ENCODE results near the gene MGARP. TPM values are rescaled to one million over a fixed set of nuclear protein-coding genes. Genes with fewer than 3 reads are reported as not detected.

Gene MGARP
- polyA plus RNA-seq, 3 donors: 0.35 to 0.57 (median 0.55) TPM

DNA sequence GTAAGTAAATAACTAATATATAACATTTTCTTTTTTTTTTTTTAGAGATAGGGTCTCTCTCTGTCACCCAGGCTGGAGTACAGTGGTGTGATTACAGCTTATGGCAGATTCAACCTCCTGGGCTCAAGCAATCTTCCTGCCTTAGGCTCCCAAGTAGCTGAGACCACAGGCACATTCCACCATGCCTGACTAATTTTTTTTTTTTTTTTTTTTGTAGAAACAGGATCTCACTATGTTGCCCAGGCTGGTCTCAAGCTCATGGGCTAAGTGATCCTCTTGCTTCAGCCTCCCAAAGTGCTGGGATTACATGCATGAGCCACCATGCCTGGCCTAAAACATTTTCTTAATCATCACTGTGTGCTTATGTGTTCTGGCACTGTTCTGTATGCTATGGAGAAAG, 32.8 kb downstream of the MGARP start:
- no peak for DNase-seq (ENCODE audit: low read depth in 3 of 3, low spot score in 2 of 3)

GRCh38 chr4:139246166-139246565, 33.9 kb downstream of the MGARP start:
- no peak for DNase-seq (ENCODE audit: low read depth in 3 of 3, low spot score in 2 of 3)

- DNase-seq (ENCODE audit: low read depth in 3 of 3, low spot score in 2 of 3): no peak
Measured at GRCh38 chr4:139245590-139245989, 34.4 kb downstream of the MGARP start.

GRCh38 chr4:139243448-139244365, 36.3 kb downstream of the MGARP start:
- no peak for DNase-seq (ENCODE audit: low read depth in 3 of 3, low spot score in 2 of 3)

DNA sequence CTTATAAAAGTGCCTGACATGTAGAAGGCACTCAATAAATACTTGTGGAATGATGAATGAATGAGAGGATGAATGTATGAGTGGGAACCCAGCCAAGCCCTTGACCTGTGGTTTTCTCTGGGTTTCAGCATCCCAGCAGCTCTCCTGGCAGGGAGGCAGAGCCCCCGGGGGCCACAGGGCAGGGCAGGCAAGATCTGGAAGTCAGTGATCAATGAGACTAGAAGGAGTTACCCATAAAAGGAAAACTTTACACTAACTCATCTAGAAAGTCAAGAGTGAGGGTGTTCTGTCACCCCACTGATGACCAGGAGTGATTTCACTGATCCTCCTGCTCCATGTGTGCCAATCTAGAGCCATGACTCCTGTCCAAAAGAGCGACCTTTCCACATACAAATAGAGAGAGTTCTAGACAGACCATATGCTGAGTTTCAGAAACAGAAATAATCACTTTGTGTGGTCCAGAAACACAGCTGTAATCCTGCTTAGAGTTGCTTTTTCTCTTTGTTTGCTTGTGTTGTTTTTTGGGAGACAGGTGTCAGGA, 37.4 kb downstream of the MGARP start:
- DNase-seq (ENCODE audit: low read depth in 3 of 3, low spot score in 2 of 3): no peak

DNA sequence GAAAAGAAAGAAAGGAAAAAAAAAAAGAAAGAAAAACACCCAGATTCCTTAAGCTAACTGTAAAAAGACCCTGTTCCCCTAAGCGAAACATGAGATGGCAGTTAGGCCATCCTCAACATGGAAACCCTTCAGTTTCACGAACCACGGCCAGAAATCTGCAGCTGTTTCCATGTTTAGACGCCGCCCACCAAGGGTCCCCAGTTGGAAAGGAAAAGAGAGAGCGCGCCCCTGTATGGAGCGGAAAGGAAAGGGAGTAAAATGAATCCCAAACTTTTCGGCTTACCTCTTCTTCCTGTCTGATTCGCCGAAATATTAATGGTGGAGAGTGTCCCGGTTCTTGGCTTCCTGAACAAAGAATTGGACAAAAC, 38.3 kb downstream of the MGARP start:
- DNase-seq (ENCODE audit: low read depth in 3 of 3, low spot score in 2 of 3): no peak

- DNase-seq (ENCODE audit: low read depth in 3 of 3, low spot score in 2 of 3): peak in 1 of 3 donors; percentile 6
Measured at GRCh38 chr4:139241086-139241783, 38.8 kb downstream of the MGARP start.

DNA sequence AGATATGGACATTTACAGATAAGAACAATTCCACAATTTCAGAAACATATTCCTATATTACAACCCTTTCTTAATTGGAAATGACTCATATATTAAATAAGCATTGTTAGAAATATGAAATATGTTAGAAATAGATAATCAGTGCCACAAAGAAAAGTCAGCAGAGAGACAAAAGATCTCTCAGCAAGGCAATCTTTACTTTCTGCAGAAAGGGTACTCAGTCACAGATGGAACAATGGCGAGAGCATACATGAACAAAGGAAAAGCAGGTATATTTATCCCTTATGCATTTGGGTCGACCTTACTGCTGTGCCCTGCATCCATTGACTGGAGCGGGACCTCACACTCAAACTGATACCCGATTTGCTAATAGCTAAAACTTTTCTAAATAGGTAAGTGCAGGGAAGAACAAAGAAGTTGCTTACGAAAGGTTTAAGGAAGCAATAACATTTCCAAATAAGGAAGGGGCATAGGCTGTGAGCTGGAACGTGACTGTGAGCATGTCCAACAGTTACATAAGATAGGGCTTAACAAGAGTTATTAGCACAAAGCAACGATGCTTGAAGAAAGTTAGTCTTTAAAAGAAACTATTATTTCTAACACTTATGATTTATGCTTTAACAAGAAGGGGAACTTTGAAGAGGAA, 40.8 kb downstream of the MGARP start:
- no peak for DNase-seq (ENCODE audit: low read depth in 3 of 3, low spot score in 2 of 3)

- no peak for DNase-seq (ENCODE audit: low read depth in 3 of 3, low spot score in 2 of 3)
Measured at GRCh38 chr4:139234253-139234652, 45.8 kb downstream of the MGARP start.

GRCh38 chr4:139229534-139230039, 50.4 kb downstream of the MGARP start:
- peak in 2 of 3 donors; percentile 23 to 24 for DNase-seq (ENCODE audit: low read depth in 3 of 3, low spot score in 2 of 3)

GRCh38 chr4:139227729-139228404, 52.2 kb downstream of the MGARP start:
- no peak for DNase-seq (ENCODE audit: low read depth in 3 of 3, low spot score in 2 of 3)

DNA sequence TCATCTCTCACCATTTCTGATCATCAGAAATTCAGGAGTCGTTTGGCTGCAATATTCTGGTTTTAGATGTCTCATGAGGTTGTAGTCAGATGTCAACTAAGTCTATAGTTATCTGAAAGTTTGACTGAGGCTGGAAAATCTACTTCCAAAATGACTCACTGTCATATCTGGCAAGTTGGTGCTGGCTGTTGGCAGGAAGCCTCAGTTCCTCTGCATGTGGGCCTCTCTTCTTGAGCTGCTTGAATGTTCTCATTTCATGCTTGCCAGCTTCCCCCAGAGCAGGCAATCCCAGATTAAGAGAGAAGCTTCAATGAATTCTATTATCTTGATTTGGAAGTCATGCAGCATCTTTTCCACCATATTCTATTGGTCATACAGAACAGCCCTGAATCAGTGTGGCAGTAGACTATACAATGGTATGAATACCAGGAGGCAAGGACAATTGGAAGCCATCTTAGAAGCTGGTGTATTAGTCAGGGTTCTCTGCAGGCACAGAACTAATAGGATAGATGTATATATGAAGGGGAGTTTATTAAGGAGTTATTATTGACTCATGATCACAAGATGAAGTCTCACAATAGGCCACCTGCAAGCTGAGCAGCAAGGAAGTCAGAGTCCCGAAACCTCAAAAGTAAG, 56.2 kb downstream of the MGARP start:
- DNase-seq (ENCODE audit: low read depth in 3 of 3, low spot score in 2 of 3): no peak

DNA sequence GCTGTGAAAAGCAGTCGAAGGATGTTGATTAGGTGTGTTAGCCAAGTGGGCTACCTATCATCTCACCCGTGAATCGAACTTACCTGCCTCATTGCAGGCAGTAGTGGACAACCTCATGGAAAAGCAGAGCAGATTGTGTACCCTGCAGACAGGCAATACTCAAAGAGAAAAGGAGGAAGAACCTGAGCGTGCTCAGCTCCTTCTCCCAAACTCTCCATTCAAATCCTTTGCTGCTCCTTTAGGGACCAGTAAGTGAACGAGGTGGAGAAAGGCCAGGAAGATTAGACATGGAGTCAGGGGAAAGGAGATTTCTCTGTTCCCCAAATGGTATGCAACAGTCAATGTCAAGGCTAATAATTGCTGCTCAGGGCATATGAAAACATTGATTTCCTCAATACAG, 57.8 kb downstream of the MGARP start:
- DNase-seq (ENCODE audit: low read depth in 3 of 3, low spot score in 2 of 3): no peak

GRCh38 chr4:139221687-139222086, 58.3 kb downstream of the MGARP start:
- DNase-seq (ENCODE audit: low read depth in 3 of 3, low spot score in 2 of 3): no peak

- DNase-seq (ENCODE audit: low read depth in 3 of 3, low spot score in 2 of 3): no peak
Measured at GRCh38 chr4:139219450-139220055, 60.5 kb downstream of the MGARP start.

All from right renal cortex interstitium (tissue), 3 donors.